ENCODE results near the gene OR6C75. TPM values are rescaled to one million over a fixed set of nuclear protein-coding genes. Genes with fewer than 3 reads are reported as not detected.

Gene OR6C75
- total RNA-seq, result not detected

DNA sequence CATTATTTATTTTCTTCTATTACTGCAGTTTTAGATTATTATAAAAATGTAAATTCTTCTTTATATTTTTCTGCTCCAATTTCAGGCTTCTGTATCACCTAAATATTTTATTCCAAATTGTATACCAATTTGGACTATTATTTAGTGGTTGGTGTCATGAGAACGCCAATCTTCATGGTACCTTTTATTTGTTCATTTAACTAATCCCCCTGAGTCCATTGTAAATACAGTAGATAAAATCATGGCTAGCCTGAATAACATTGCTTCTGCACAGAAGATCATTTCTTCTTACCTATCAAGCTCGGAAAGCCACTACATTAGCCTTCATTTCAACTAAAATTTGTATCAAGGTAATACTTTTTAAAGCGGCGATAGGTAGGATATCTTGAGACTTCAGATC is at the start of gene OR6C75:
Gene OR6C75, plus strand, starts transcription at position 301 of the 400 bp plus-strand sequence. CDS start 2,136 bp downstream, outside the sequence.

DNA sequence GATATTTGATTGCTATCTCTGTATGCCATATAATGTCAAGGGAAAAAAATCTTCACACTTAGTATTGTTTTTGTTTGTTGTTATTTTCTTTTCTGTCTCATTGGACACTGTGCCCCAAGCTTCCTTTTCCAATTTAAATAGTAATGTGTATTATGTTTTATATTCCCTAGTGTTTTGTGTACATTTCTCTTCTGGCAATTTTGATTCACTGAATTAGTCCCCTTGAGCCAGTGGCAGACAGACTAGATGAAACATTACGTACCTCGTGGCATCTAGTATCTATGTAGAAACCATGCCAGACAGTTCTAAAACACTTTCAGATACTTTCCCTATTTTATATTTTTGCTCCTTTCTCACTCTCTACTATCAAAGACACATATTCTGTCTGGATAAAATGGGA is 48.7 kb upstream of the OR6C75 start, which contains the start of gene OR6C1:
Gene OR6C1, plus strand, starts transcription at position 301 of the 400 bp plus-strand sequence. CDS start 6,257 bp downstream, outside the sequence.

DNA sequence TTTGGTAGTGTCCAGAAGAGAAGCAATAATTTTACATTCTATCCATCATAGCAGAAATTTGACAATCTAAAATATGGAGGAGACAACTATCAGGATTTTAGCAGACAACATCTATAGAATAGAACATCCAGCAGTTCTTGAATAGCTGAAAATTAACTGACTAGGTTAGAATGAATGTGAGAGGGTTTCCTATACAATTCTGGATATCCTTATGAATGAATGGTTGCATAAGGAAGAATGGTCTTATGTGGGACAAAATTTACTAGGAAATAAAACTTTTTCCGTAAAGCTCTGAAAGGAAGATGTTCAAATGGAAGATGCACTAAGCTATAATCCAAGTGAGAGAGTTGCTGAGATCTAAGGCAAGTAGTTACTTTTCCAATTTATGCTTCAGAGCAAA is 32.3 kb upstream of the OR6C75 start, which contains the start of gene OR6C3:
Gene OR6C3, plus strand, starts transcription at position 301 of the 400 bp plus-strand sequence. CDS start 955 bp downstream, outside the sequence.

DNA sequence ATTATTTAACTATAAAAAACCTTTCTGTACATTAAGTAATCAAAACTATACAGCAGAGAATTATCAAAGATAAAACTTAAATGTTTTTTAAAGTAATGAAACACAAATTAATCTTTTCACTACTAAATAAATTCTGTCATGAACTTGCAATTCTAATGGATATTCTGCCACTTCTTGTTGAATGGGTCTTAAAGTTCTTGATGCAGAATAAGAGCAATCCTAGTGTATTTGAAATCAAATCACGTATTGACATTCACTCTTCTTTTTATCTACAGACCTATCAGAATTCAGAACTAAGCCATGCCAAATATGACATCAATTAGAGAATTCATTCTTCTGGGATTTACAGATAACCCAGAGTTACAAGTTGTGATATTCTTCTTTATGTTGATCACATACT is 37.5 kb downstream of the OR6C75 start, which contains the start of gene OR6C65:
Gene OR6C65, plus strand, starts transcription at position 301 of the 400 bp plus-strand sequence. Its CDS starts 0 bp downstream, at position 301.

Other genes starting within 250 kb of the OR6C75 start
- gene OR9K2, start 236.6 kb upstream of the OR6C75 start, total RNA-seq, result not detected
- not detected for gene OR10A7, start 141.9 kb upstream of the OR6C75 start, total RNA-seq
- gene OR6C74, start 118.4 kb upstream of the OR6C75 start, total RNA-seq, result under 1 TPM in 1 of 2 donors, not detected in 1; under 0.01 TPM
- gene OR6C6, start 66.4 kb upstream of the OR6C75 start, total RNA-seq, result not detected
- not detected for gene OR6C1, start 48.6 kb upstream of the OR6C75 start, total RNA-seq
- not detected for gene OR6C3, start 32.2 kb upstream of the OR6C75 start, total RNA-seq
- not detected for gene OR6C65, start 37.6 kb downstream of the OR6C75 start, total RNA-seq
- gene OR6C76, start 63.3 kb downstream of the OR6C75 start, total RNA-seq, result not detected
- not detected for gene OR6C2, start 81.1 kb downstream of the OR6C75 start, total RNA-seq
- gene OR6C70, start 107.2 kb downstream of the OR6C75 start, total RNA-seq, result not detected
- not detected for gene OR6C68, start 129.4 kb downstream of the OR6C75 start, total RNA-seq
- gene OR6C4, start 186.6 kb downstream of the OR6C75 start, total RNA-seq, result not detected
- gene OR2AP1, start 209.5 kb downstream of the OR6C75 start, total RNA-seq, result not detected

Measured in melanocyte of skin (primary cell).